ENCODE results near the gene CCDC85C. TPM values are rescaled to one million over a fixed set of nuclear protein-coding genes. Genes with fewer than 3 reads are reported as not detected.

The CCDC85C gene
- total RNA-seq, 2 experiments from 2014 or later, result 5.8 to 7.5 TPM

DNA sequence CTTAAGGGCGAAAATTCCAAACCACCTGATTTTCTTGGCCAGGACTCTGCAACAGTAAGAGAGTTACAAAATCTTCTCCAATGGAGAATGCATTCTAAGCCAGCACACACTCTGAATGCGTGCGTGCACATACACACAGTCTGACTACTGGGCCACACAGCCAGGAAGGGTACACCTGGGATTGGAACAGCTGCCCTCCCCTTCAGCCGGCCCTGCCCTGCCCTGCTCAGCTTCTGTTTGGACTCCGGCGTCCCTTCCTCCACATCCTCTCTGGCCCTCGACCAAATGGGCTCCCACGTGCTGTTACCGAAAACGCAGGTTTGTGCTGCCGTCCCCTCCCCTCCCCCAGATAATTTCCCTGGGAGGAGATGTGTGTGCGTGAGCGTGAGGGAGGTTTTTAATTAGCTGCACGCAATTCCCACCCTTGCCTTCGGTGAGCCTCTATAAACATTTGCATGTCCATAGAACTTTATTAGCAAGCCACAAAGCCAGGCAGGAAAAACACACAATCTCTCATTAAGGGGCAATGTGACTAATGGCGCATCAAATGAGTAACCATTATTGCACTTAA, 79.8 kb downstream of the CCDC85C start:
- intact Hi-C loops (cut with DNase I, micrococcal nuclease), result no loop called here
- no peak overlapping the region for H3K4me3 Mint-ChIP-seq
- no peaks in the 10 kb centered on the region for H3K27me3 Mint-ChIP-seq
- Histone ChIP-seq H3K4me1 (ENCODE audit: insufficient read depth, low read length) (peaks cover 24% of the 10 kb centered on the region), H3K27me3 (ENCODE audit: control insufficient read depth in 1 of 2, insufficient read depth in 2 of 2, low read length in 2 of 2) (no peaks in the 10 kb centered on the region), H3K4me3 (ENCODE audit: low read length) (no peak overlapping the region), H3K36me3 (ENCODE audit: insufficient read depth, low read length) (no peaks in the 10 kb centered on the region), H3K27ac (ENCODE audit: low read depth in 1 of 2, low read length in 2 of 2) (no peak overlapping the region), H3K9me3 (ENCODE audit: control insufficient read depth in 1 of 2, insufficient read depth in 1 of 2, low read length in 2 of 2) (no peaks in the 10 kb centered on the region)
- H3K9me3 Mint-ChIP-seq, result no peaks in the 10 kb centered on the region
- H3K36me3 Mint-ChIP-seq (ENCODE audit: low read depth), result no peaks in the 10 kb centered on the region
- TF ChIP-seq, protein P1, sequence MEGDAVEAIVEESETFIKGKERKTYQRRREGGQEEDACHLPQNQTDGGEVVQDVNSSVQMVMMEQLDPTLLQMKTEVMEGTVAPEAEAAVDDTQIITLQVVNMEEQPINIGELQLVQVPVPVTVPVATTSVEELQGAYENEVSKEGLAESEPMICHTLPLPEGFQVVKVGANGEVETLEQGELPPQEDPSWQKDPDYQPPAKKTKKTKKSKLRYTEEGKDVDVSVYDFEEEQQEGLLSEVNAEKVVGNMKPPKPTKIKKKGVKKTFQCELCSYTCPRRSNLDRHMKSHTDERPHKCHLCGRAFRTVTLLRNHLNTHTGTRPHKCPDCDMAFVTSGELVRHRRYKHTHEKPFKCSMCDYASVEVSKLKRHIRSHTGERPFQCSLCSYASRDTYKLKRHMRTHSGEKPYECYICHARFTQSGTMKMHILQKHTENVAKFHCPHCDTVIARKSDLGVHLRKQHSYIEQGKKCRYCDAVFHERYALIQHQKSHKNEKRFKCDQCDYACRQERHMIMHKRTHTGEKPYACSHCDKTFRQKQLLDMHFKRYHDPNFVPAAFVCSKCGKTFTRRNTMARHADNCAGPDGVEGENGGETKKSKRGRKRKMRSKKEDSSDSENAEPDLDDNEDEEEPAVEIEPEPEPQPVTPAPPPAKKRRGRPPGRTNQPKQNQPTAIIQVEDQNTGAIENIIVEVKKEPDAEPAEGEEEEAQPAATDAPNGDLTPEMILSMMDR (IDR thresholded peaks at IDR 0.05), result no peak
- POLR2A ChIA-PET, result interaction anchor here (1.4 to 2.4 kb wide), 2 partner anchors 43 to 80 kb away, joined by 3 to 17 read pairs; partner anchors contain the start of genes CCDC85C, CCNK and SETD3
- no peak overlapping the region for H3K27ac Mint-ChIP-seq
- ATAC-seq (ENCODE audit: poor library complexity), result no peak
- H3K4me1 Mint-ChIP-seq (ENCODE audit: low read depth), result peaks cover 16% of the 10 kb centered on the region
- DNase-seq, result no peak
- CTCF ChIA-PET, result no interaction called here

DNA sequence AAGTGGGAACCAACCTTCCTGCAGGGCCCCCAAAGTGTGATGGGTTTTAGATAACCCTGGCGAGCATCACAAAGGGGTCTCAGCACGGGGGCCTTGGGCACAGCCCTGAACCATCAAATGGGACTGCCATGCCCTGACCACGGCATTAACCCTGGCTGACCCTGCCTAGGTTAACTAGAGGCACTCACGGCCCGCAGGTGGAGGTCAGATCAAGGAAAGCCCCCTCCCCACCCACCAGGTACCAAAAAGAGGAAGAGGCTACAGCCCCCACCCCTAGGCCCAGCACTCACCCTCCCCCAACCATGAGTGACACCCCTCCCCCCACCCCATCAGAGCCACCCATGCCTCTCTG, 80.3 kb downstream of the CCDC85C start:
- Mint-ChIP-seq H3K9me3 (no peaks in the 10 kb centered on the region), H3K4me3 (no peak overlapping the region), H3K36me3 (ENCODE audit: low read depth) (no peaks in the 10 kb centered on the region), H3K4me1 (ENCODE audit: low read depth) (peaks cover 16% of the 10 kb centered on the region), H3K27ac (no peak overlapping the region), H3K27me3 (no peaks in the 10 kb centered on the region)
- DNase-seq (no peak), ATAC-seq (ENCODE audit: poor library complexity) (no peak)
- Histone ChIP-seq H3K27ac (ENCODE audit: low read depth in 1 of 2, low read length in 2 of 2) (no peak overlapping the region), H3K9me3 (ENCODE audit: control insufficient read depth in 1 of 2, insufficient read depth in 1 of 2, low read length in 2 of 2) (no peaks in the 10 kb centered on the region), H3K36me3 (ENCODE audit: insufficient read depth, low read length) (no peaks in the 10 kb centered on the region), H3K4me3 (ENCODE audit: low read length) (no peak overlapping the region), H3K27me3 (ENCODE audit: control insufficient read depth in 1 of 2, insufficient read depth in 2 of 2, low read length in 2 of 2) (no peaks in the 10 kb centered on the region), H3K4me1 (ENCODE audit: insufficient read depth, low read length) (peaks cover 25% of the 10 kb centered on the region)
- TF ChIP-seq, protein P1 (IDR thresholded peaks at IDR 0.05), result no peak
- ChIA-PET CTCF (no interaction called here), POLR2A (interaction anchor here (1.4 kb wide), 1 partner anchor 43 kb away, joined by 3 read pairs; the partner anchor contains the start of genes CCNK and SETD3)
- intact Hi-C loops (cut with DNase I, micrococcal nuclease), result no loop called here

DNA sequence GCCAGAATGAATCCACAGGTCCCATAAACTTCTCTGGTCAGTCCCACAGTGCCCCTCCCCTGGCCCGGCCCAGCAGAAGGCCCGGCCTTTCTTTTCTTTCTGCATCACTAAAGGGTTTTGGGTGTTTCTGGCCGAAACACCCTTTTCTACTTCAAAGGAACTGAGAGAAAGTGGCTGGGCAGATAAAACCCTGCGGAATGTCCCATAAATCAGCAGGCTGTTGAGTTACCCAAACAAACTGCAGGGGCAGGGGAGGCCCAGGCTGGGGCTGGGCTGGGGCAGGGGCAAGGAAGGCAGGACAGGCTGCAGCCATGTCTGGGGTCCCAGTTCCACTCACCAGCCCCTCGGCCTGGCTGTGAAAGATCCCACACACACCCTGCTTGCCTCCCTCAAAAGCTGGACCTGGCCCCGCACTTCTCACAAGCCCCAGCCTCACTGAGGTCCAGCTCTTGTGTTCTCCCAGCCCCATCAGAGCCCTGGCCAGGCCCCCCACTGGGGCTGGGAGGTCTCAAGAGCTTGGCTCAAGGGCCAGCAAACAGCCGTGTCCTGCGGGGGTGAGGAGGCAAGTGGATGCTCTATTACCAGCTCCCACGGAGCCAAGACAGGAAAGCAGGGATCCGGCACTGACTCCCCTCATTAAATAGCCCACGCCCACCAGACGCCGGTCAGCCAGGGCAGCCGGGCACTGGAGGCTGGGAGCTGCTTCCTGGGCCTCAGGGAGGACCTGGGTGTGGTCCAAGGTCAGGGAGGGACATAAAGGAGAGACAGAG, 80.9 kb downstream of the CCDC85C start:
- peaks cover 31% of the 10 kb centered on the region for H3K4me1 ChIP-seq (ENCODE audit: insufficient read depth, low read length)
- POLR2A ChIA-PET, result interaction anchor here (1.4 kb wide), 1 partner anchor 42 kb away, joined by 3 read pairs; the partner anchor contains the start of genes CCNK and SETD3
- DNase-seq (no peak), ATAC-seq (ENCODE audit: poor library complexity) (no peak)
- H3K4me3 Mint-ChIP-seq, result no peak overlapping the region
- CTCF ChIA-PET, result no interaction called here
- TF ChIP-seq, protein P1 (IDR thresholded peaks at IDR 0.05), result no peak
- H3K9me3 ChIP-seq (ENCODE audit: control insufficient read depth in 1 of 2, insufficient read depth in 1 of 2, low read length in 2 of 2), result no peaks in the 10 kb centered on the region
- no peaks in the 10 kb centered on the region for H3K27me3 ChIP-seq (ENCODE audit: control insufficient read depth in 1 of 2, insufficient read depth in 2 of 2, low read length in 2 of 2)
- H3K4me3 ChIP-seq (ENCODE audit: low read length), result no peak overlapping the region
- peaks cover 16% of the 10 kb centered on the region for H3K4me1 Mint-ChIP-seq (ENCODE audit: low read depth)
- intact Hi-C loops (cut with DNase I, micrococcal nuclease), result no loop called here
- H3K27ac ChIP-seq (ENCODE audit: low read depth in 1 of 2, low read length in 2 of 2), result no peak overlapping the region
- H3K36me3 ChIP-seq (ENCODE audit: insufficient read depth, low read length), result no peaks in the 10 kb centered on the region
- H3K27ac Mint-ChIP-seq, result no peak overlapping the region
- no peaks in the 10 kb centered on the region for H3K27me3 Mint-ChIP-seq
- H3K36me3 Mint-ChIP-seq (ENCODE audit: low read depth), result no peaks in the 10 kb centered on the region
- no peaks in the 10 kb centered on the region for H3K9me3 Mint-ChIP-seq
